T-helper 1 cell treated with Interleukin-12 subunit alpha and Interleukin-12 subunit beta and Interleukin-4 antibody, amounts not matched to agents 30 μg/mL and 1 μg/mL, for 36 hours (primary cell): ENCODE results near the gene IGF2BP2.
"Not testable (repeated sequence)": the region's sequence is repeated elsewhere in the genome, so short reads cannot be mapped to it uniquely, and the experiment has no call there.

ENCODE experiments used
- H3K27ac Mint-ChIP-seq: one replicate; pipeline ENCODE4 v1.8.0; 2021; ENCODE audit warnings: mild to moderate bottlenecking, mixed read lengths
- H3K27me3 Mint-ChIP-seq: one replicate; pipeline ENCODE4 v1.8.0; 2021; ENCODE audit warnings: low read depth, mixed read lengths
- H3K36me3 Mint-ChIP-seq: one replicate; pipeline ENCODE4 v1.8.0; 2021; ENCODE audit warnings: low read depth, mixed read lengths
- H3K4me1 Mint-ChIP-seq: one replicate; pipeline ENCODE4 v1.8.0; 2021; ENCODE audit warnings: low read depth, mixed read lengths
- H3K4me3 Mint-ChIP-seq: one replicate; pipeline ENCODE4 v1.8.0; 2021; ENCODE audit warnings: mild to moderate bottlenecking, moderate library complexity, mixed read lengths
- H3K9me3 Mint-ChIP-seq: one replicate; pipeline ENCODE4 v1.8.0; 2021; ENCODE audit warnings: mixed read lengths

Gene IGF2BP2

DNA sequence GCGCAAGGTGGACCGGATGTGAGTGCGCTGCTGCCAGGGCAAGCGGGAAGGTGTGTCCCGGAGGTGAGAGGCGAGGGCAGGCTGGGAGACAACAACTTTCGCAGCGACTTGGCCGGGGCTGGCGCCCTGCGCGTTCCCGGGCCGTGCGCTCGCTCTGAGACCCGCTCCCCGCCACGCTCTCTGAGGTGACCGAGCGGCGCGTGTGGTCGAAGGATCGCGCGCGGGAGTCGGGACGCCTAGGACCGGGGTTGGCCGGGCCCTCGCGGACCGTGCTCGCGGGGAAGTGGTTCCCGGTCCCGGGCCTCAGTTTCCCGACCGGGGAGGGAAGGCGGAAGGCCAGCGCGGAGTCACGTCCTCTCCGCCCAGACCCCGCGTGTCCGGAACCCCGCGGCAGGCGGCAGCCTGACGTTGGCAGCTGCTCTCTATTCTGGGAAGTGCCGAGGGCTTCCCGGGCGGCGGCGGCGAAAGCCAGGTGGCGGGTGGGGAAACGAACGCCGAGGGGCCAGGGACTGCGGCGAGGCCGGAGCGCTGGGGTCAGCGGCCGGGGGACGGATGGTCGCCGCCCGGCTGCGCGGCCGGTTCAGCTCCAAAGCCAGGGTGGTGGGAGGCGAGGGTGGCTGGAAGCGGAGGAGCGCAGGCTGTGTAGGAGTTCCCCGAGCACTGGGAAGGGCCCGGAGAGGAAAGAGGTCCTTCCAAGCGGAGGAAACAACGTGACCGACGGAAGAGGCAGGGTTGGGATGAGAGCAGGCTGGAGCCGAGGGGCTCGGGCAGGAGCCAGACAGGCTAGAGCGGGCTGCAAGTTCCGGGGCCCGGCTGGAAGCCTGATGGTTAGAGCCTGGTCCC is 1.0 kb upstream of the IGF2BP2 start:
- peak overlapping the region; percentile 82 for H3K4me3 Mint-ChIP-seq
- H3K27me3 Mint-ChIP-seq: peaks cover 80% of the 10 kb centered on the region
- H3K9me3 Mint-ChIP-seq: no peaks in the 10 kb centered on the region
- H3K36me3 Mint-ChIP-seq: no peaks in the 10 kb centered on the region
- H3K27ac Mint-ChIP-seq: no peak overlapping the region
- H3K4me1 Mint-ChIP-seq: peaks cover 9% of the 10 kb centered on the region

DNA sequence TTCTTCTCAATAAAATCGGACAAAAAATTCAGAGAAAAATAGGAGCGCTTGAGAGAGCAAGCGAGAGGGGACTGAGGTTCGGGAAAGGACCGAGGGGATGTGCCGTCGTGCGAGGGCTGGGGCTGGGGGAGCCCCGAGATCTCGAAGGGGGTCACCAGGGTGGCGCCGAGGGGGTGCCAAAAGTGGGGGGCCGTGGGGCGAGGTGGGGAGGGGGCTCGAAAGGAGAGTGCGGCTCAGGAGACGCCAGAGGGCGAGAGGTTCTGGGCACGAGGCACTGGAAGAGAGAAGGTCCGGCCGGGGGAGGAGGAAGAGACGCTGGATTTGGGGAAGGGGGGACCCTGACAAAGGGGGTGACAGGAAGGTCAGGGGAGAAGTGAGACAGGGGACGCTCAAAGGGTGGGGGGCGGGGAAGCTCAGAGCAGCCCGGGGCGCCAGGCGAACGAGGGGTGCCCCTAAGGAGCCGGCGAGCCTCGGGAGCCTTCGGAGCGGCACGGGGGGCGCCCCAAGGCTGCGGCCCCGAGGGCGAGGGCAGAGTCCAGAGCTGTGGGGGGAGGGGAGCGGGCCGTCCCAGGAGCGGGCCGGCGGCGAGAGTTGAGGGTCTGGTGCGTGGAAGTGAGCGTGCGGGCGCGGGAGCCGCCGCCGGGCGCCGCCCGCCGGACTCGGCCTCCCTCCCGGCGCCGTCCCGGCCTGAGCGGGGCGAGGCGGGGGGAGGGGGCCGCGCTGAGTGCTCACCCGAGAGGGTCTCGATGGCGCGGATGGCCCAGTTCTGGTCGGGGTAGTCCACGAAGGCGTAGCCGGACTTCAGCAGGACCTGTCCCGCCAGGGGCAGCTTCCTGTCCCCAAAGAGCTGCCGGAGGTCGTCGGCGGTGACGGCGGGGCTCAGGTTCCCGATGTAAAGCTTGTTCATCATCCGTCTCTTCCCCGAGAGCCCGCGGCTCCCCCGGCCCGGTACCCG is 514 bp downstream of the IGF2BP2 start:
- H3K36me3 Mint-ChIP-seq: no peaks in the 10 kb centered on the region
- H3K27me3 Mint-ChIP-seq: peaks cover 79% of the 10 kb centered on the region
- H3K4me3 Mint-ChIP-seq: peak overlapping the region; percentile 83
- H3K9me3 Mint-ChIP-seq: no peaks in the 10 kb centered on the region
- H3K27ac Mint-ChIP-seq: no peak overlapping the region
- peaks cover 9% of the 10 kb centered on the region for H3K4me1 Mint-ChIP-seq

DNA sequence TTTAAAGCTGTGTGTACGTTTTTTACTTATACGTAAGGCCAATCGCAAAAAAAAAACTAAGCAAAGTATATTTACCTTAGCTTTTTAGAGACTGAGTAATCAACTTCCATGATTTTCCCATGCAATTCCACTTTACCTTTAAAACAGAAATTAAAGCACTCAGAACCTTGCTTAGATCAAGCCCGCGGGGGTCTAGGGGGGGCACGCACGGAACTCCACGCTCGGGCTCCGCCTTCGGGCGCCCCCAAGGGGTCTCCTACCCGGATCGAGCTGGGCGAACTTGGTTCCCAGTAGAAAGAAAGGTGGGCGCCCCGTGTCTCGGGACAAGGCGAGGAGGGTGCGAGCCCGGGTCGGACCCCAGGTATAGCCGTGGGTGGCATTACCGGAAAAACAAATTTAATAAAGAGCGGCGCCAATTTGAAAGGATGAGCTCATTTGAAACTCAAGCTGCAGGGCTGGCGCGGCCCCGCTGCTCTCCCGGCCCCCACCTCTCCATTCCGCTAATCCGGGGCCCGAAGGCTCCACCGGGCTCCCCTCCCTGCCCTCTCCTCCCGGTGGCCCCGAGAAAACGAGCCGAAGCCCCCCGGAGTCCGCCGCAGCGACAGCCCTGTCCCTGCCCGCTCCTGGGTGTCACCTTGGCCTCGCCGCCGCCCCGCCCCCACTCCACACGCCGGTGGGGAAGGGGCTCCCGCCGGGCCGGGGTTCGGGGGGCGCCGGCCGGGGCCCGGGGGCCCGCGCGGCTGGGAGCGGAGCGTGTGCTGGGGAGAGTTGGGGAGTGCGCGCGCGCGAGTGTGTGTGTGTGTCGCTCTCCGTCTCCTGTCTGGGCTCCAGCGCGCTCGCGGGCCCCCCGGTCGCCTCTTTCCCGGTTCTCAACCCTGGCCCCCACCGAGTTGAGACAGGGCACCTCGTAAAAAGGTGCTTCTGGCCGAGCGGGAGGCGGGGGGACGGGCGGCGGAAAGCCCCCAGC is 1.5 kb downstream of the IGF2BP2 start:
- H3K27me3 Mint-ChIP-seq: peaks cover 79% of the 10 kb centered on the region
- peaks cover 9% of the 10 kb centered on the region for H3K4me1 Mint-ChIP-seq

DNA sequence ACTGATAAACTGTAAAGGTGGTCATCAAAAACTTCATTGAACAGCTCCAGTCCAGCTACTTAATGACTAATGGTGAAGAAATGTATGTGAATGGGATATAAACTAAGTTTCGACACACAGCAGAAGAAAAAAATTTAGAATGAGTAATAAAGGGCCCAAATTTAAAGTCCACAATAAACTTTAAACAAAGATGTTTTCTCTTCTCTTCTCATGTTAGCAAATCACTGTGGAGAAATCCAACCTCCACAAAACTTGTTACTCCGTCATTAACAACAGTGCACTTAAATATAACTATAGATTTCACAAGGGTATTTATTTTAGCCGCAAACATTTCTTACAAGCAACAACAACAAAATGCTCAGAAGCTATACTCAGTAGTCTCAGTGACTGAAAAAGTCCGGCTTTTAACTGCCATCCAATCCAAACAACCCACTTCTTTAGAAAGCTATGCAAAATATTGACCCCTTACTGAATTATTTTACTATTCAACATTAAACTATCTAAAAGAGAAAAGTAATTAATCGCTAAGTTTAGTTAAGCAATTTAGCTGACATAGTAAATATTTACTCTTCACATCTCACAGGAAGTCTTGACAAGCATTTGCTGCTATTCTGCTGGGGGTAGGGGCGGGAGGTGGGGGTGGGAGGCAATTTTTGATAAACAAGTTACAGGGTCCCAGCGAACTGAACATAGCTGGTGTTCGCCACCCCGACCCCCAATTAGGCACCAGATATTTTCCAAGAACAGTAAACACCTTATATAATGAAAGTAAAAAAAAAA is 2.4 kb downstream of the IGF2BP2 start:
- no peaks in the 10 kb centered on the region for H3K9me3 Mint-ChIP-seq
- H3K27ac Mint-ChIP-seq: no peak overlapping the region
- peaks cover 9% of the 10 kb centered on the region for H3K4me1 Mint-ChIP-seq
- H3K27me3 Mint-ChIP-seq: peaks cover 75% of the 10 kb centered on the region
- H3K36me3 Mint-ChIP-seq: no peaks in the 10 kb centered on the region
- H3K4me3 Mint-ChIP-seq: no peak overlapping the region

More for the DNA sequence above, 1.5 kb downstream of the IGF2BP2 start:
- no peaks in the 10 kb centered on the region for H3K36me3 Mint-ChIP-seq
- H3K4me3 Mint-ChIP-seq: peak overlapping the region; percentile 83
- no peaks in the 10 kb centered on the region for H3K9me3 Mint-ChIP-seq
- no peak overlapping the region for H3K27ac Mint-ChIP-seq

DNA sequence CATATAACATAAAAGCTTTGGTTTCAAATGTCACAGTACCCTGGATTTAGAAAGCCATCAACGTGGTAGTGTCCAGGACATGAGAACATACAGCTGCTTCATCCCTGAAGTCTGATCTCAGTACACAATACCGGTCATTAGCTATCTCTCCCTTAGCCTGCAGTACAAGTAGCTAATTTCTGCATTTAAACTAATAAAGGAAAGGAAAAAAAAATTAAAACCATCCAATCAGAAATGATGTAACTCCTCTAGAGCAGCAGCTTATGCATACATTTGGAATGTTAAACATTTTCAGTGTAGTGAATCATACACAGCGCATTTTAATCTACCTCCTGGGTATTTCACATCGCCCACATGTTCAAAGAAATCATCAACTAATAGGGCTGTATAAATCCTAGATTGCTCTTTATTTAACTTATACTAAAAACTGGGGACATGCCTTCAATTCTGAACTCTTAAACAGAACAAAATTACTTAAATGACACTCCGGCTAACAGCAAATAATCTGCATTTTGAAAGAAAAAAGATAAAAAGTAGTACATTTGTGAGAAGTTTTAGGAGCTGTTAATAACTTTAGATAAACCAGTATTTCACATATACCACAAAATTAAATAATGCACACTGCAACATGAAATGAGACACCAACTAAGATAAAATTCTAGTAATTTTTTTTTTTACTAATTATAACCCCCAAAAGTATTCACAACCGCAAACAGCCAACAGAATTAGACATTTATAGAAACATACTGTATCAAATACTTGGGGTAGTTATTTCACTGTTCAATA is 3.7 kb downstream of the IGF2BP2 start:
- no peaks in the 10 kb centered on the region for H3K9me3 Mint-ChIP-seq
- H3K4me3 Mint-ChIP-seq: no peak overlapping the region
- peaks cover 75% of the 10 kb centered on the region for H3K27me3 Mint-ChIP-seq
- no peak overlapping the region for H3K27ac Mint-ChIP-seq
- no peaks in the 10 kb centered on the region for H3K36me3 Mint-ChIP-seq
- H3K4me1 Mint-ChIP-seq: peaks cover 5% of the 10 kb centered on the region

DNA sequence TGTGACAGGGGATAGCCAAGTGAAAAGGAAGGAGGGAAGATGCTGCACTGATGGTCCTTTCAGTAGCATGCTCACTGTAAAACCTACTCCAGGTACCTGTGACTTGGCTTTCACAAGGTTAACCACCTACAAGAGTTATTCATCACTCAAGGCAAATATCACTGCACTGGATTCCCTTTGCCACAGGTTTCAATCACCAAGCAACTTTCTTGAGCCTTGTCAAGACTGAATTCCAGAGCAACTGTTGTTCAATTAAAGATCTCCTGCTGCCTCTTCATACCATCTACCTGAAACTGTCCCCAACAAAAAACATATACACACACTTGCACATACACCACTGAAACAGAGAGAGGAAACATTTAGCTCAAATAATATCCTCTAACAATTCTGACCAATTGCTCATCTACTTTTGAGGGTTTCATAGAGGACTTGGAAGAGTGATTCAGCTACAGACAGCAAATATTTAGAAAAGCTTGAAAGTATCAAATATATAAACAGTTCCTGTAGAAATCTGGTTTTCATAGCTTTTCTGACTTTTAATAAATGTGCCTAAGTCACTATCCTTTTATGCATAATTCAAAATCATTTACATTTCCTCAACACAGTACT is 6.5 kb downstream of the IGF2BP2 start:
- peaks cover 3% of the 10 kb centered on the region for H3K4me1 Mint-ChIP-seq
- H3K4me3 Mint-ChIP-seq: no peak overlapping the region
- peaks cover 71% of the 10 kb centered on the region for H3K27me3 Mint-ChIP-seq
- no peak overlapping the region for H3K27ac Mint-ChIP-seq
- no peaks in the 10 kb centered on the region for H3K9me3 Mint-ChIP-seq
- H3K36me3 Mint-ChIP-seq: no peaks in the 10 kb centered on the region

DNA sequence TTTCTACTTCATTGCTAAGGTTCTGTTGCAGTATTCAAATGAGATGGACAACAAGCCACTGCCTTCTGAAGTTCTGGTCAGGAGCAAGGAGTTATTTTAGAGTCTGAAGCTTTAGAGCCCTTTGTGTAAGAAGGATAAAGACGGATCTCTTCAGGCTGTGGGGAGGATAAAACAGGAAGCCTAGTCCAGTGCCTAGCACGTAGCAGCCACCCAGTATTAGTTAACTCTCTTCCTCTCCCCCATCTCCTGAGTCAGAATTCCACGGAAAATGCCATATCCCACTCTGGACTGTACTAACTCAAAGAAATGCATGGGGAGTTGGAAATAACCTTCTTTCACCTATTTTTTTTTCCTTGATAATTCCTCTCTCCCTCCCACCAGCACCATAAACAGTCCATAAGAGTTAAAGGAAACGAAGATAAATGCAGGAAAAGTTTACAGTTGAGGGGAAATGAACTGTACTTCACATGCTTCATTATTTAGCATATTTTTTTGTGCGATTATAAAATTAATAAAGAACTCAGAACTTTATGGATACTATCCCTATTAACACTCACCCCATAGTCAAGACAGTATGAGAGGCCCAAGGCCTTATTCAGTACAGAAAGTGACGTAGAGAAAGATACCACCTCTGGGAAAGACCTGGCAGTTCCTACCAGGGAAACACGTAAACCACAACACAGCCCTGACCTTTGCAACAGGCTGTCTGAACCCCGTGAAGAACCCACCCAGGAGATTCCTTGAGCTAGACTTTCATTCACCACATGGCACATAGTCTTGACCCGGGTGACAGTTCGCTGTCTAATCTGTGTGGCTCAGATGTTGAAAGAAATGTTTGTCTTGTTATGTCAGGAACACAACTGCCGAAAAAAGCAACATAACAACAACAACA is 9.2 kb downstream of the IGF2BP2 start:
- Mint-ChIP-seq H3K27ac (no peak overlapping the region), H3K27me3 (peaks cover 53% of the 10 kb centered on the region), H3K4me3 (no peak overlapping the region), H3K4me1 (no peaks in the 10 kb centered on the region), H3K36me3 (no peaks in the 10 kb centered on the region), H3K9me3 (no peaks in the 10 kb centered on the region)

DNA sequence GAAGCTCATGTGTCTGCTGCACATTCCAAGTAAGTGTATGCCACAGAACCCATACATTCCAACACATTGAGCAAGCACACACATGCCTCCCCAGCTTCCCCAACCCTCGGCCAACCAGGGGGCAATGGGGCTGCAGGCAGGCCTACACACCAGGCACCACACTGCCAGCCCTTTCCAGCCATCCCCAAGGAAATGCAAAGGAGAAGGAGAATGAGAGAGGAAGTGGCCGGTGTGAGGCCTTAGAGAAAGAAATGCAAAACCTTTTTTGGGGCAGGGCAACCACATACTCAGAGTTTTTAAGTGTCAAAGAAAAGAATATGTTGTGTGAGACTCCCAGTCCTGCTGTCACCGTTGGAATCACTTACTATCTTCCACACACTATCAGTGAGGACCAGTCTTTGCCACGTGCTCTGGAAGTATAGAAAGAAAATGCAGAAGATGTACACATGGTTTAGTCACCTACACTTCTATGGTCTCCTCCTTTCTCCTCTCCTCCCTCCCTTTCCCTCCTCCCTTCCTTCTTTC is 11.1 kb downstream of the IGF2BP2 start:
- no peaks in the 10 kb centered on the region for H3K36me3 Mint-ChIP-seq
- H3K9me3 Mint-ChIP-seq: no peaks in the 10 kb centered on the region
- H3K27me3 Mint-ChIP-seq: peaks cover 44% of the 10 kb centered on the region
- no peaks in the 10 kb centered on the region for H3K4me1 Mint-ChIP-seq
- H3K4me3 Mint-ChIP-seq: no peak overlapping the region
- no peak overlapping the region for H3K27ac Mint-ChIP-seq

DNA sequence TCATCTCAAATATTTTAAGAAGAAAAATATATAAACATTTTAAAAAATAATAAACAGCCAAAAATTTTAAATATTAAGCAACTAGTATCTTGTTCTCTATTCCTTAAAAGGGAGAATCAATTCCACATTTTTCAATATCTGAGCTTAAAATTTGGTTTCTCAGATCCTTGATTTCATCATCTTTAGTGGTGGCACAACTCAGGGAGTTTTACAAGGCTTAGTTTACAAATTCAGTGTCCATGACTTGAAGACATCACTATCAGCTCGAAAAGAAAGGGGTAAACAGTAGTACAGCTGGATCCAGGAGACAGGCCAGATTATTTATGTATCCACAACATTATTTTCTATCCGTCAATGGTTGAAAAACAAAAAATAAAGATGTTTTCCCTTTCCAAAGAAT is 11.6 kb downstream of the IGF2BP2 start:
- H3K9me3 Mint-ChIP-seq: no peaks in the 10 kb centered on the region
- H3K36me3 Mint-ChIP-seq: no peaks in the 10 kb centered on the region
- no peak overlapping the region for H3K4me3 Mint-ChIP-seq
- H3K4me1 Mint-ChIP-seq: no peaks in the 10 kb centered on the region
- no peak overlapping the region for H3K27ac Mint-ChIP-seq
- H3K27me3 Mint-ChIP-seq: peaks cover 40% of the 10 kb centered on the region

DNA sequence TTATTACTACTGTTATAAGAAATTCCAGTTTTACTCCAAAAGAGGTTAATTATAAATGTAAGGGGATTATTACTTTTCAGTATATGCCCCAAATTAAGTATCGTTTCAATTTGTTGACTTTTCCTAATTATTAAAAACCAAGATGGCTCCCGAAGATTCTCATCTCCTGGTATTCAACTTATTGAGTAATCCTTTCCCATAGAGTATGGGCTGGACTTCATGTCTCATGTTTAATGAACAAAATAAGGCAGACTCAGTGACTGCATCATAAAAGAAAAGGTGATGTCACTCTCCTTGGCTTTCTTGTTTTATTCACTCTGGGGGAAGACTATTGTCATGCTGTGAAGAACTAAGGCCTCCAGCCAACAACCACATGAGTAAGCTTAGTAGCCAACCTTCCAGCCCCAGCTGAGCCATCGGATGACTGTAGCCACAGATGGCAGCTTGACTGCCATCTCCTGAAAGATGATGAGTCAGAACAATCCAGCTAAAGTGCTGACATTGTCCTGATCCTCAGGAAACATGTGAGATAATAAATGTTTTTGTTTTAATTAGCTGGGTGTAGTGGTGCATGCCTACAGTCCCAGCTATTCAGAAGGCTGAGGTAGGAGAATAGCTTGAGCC is 17.3 kb downstream of the IGF2BP2 start:
- H3K4me3 Mint-ChIP-seq: no peak overlapping the region
- no peaks in the 10 kb centered on the region for H3K4me1 Mint-ChIP-seq
- H3K36me3 Mint-ChIP-seq: no peaks in the 10 kb centered on the region
- no peaks in the 10 kb centered on the region for H3K9me3 Mint-ChIP-seq
- H3K27me3 Mint-ChIP-seq: peaks cover 18% of the 10 kb centered on the region
- no peak overlapping the region for H3K27ac Mint-ChIP-seq

DNA sequence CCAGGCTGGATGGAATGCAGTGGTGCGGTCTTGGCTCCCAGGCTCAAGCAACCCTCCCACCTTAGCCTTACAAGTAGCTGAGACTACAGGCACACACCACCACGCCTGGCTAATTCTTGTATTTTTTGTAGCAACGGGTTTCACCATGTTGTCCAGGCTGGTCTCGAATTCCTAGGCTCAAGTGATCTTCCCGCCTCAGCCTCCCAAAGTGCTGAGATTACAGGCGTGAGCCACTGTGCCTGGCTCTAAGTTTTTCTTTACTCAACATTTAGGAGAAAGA is 26.1 kb downstream of the IGF2BP2 start:
- peaks cover 16% of the 10 kb centered on the region for H3K4me1 Mint-ChIP-seq
- H3K9me3 Mint-ChIP-seq, H3K4me3 Mint-ChIP-seq, H3K36me3 Mint-ChIP-seq, H3K27ac Mint-ChIP-seq, H3K27me3 Mint-ChIP-seq: not testable (repeated sequence)
